Head of caudate nucleus (tissue), 42 donors: Measurements from ENCODE around the gene CRTC3.

Experiments used
- DNase-seq, 42 donors: peaks; one replicate each; pipeline versions ENCODE4 v3.0.0 to v3.0.0-alpha.2; 2020 to 2021; ENCODE audit warnings: mixed read lengths in 7 of 42
- intact Hi-C: fragments of 100-400 bp; cut with DNase I; formaldehyde crosslinking; loops from one replicate; pipeline ENCODE4 v1.15.0; 2022

Gene CRTC3

GRCh38 chr15:90581771-90582352, 52.1 kb downstream of the CRTC3 start:
- intact Hi-C loops = no loop called here
- DNase-seq = peak in 5 of 42 donors; percentile 27 to 57 (median 31)

- intact Hi-C loops = no loop called here
- DNase-seq = peak in 1 of 42 donors; percentile 6
Observed at GRCh38 chr15:90582553-90582952, 52.8 kb downstream of the CRTC3 start.

DNA sequence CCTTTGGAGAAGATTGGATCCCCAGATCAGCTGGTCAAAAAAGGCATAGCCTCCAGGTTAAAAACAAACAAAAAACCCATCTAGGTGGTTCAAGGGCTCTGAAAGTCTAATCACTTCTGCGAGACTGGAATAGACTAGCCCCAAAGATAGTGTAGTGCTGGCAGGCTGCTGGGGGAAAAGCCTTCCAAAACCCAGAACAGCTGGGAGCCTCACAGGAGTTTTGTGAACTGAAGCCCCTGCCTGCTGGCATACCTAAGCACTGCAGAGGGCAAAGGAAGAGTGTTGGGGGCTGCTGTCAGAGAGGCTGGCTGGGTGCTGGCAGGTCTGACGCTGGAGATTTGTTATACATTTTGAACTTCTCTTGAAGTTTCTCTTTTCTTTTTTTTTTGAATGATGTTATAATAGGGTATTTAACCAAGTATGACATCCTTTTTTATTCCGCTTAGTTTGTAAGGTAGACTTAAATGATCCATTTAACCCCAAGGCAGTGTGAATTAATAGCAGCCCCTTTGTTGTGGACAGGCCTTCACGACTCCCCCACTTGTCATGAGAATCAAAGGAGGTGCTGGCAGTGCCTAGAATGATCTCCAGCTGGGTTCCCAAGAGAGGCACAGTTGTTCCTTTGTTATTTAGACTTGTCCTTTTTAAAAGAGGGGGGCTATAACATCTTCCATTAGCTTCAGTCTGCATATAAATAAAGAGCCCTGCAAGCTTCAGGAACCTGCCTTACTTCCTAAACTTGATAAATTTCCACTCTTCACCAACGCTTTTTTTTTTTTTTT, 53.9 kb downstream of the CRTC3 start:
- intact Hi-C loops = no loop called here
- peak in 41 of 42 donors; percentile 36 to 95 (median 79) for DNase-seq

DNA sequence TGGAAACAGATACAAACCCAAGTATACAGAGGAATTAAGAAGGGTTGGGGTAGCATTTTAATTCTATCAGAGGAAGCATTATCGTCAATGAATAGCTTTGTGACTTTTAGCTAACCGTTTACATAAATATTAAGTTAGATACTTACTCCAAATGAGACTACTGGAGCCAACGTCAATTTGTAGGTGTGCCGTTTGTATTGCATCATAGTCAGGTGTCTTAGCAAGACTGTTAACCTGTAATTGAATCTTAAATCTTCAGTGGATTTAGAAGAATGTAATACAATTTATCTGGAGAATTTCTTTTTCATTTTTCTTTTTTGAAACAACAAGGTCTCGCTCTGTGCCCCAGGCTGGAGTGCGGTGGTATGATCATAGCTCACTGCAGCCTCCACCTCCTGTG, 55.1 kb downstream of the CRTC3 start:
- DNase-seq = peak in 1 of 42 donors; percentile 7
- intact Hi-C loops = no loop called here

GRCh38 chr15:90585863-90586262, 56.1 kb downstream of the CRTC3 start:
- peak in 1 of 42 donors; percentile 3 for DNase-seq
- intact Hi-C loops = no loop called here

GRCh38 chr15:90586948-90587347, 57.2 kb downstream of the CRTC3 start:
- intact Hi-C loops = no loop called here
- DNase-seq = peak in 2 of 42 donors; percentile 2 to 9

GRCh38 chr15:90588427-90588826, 58.7 kb downstream of the CRTC3 start:
- peak in 25 of 42 donors; percentile 31 to 82 (median 52) for DNase-seq
- intact Hi-C loops = no loop called here

GRCh38 chr15:90591524-90591923, 61.8 kb downstream of the CRTC3 start:
- peak in 3 of 42 donors; percentile 1 to 32 (median 13) for DNase-seq

GRCh38 chr15:90592131-90592881, 62.6 kb downstream of the CRTC3 start:
- intact Hi-C loops = no loop called here
- peak in 3 of 42 donors; percentile 10 to 40 (median 15) for DNase-seq

More at GRCh38 chr15:90591524-90591923, 61.8 kb downstream of the CRTC3 start:
- intact Hi-C loops = no loop called here

DNA sequence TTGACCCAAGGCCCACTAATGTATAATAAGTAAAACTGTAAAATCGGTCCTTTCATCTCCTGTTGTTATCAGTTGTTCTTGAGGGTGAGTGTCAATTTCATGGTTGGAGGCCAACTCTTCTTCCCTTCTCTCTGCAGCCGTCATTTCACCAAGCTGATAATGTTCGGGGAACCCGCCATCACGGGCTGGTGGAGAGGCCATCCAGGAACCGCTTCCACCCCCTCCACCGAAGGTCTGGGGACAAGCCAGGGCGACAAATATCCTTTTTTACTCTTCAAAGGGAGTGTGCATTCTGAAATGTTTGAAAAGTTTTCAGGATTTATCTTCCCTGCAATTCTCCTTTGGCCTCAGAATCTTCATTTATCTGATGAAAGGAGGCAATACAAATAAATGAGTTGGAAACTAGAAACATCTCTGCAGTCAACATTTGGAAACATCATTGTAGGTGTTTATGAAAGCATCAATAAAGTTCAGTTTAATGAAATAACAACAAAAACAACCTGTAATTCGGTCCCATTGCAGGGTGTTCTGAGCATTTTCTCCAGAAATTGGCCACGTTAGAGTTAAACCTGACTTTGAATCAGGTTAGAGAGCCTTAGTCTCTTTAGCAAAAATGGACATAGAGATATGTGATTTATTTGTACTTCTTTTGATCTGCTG, 63.9 kb downstream of the CRTC3 start:
- intact Hi-C loops = no loop called here
- DNase-seq = peak in 1 of 42 donors; percentile 47

DNA sequence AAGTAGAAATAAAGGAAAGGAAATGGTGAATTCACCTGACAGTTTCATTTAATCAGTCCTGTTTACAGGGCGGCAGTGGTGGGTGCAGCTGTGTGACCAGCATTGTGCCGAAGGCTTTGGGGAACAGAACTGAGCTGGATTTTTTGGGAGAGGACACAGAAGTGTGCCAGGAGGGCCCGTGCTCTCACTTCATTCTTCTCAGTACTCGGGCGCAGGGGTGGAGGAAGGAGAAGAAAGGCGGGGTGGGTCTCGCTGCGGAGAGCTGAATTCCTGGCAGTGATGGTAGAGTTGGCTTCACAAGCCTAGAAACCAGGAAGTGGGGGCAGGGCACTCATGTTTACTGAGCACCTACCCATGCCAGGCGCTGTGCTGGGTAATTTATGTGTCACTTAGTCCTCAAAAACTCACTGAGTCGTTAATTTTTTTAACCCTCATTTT, 64.6 kb downstream of the CRTC3 start:
- intact Hi-C loops = no loop called here
- DNase-seq = peak in 41 of 42 donors; percentile 46 to 89 (median 65)

GRCh38 chr15:90595763-90596155, 66.0 kb downstream of the CRTC3 start:
- DNase-seq = peak in 1 of 42 donors; percentile 44
- intact Hi-C loops = loop anchor here (5.0 kb wide), 2 partner anchors 43 to 63 kb away; no protein-coding TSS in a partner anchor

DNA sequence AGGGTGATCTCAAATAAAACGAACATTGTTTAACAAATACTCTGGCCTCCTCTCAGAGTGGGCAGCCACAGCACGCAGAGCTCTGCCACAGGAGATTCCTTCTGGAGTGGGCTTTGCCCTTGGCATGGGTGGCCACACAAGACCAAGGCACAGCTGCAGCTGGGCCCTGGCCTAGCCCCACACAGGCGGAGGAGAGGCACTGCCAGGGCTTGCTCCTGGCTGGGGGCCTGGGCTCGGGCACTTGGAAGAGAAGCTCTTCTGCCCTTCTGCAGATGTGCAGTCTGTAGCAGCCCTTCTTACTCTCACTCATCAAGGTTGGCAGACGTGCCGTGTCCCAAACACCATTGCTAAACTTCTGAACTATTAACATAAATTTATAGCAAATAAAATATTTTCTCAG, 67.2 kb downstream of the CRTC3 start:
- DNase-seq = peak; percentile 66 to 92 (median 84)
- intact Hi-C loops = loop anchor here (5.0 kb wide), 2 partner anchors 45 to 65 kb away; no protein-coding TSS in a partner anchor

GRCh38 chr15:90597577-90597976, 67.9 kb downstream of the CRTC3 start:
- DNase-seq = no peak
- intact Hi-C loops = loop anchor here (5.0 kb wide), 2 partner anchors 45 to 65 kb away; no protein-coding TSS in a partner anchor

DNA sequence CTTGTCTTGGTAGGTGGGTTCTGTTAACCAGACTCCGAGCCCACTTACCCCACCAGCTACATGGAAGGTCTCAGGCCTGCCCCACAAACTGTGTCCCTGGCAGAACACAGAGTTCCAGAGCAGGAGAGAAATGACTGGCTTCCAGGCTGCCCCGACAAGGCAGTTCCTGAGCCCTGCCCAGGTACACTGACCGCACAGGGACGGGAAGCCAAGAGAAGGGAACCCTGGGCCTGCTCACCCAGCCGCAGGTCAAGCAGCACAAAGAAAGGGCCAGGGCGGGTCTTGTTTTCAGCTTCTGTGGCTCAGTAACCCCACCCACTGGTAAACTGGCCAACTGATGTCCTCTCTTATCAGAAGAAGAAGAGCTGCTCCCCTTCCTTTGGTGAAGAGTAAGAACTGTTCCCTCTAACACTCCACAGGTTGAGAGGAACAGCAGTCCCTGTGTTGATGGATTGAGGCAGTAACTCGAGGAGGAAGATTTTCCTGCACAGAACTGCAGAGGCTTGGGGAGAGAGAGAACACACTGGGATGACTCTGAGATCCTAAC, 68.4 kb downstream of the CRTC3 start:
- DNase-seq = peak in 37 of 42 donors; percentile 35 to 87 (median 65)
- intact Hi-C loops = loop anchor here (5.0 kb wide), 2 partner anchors 46 to 66 kb away; no protein-coding TSS in a partner anchor

GRCh38 chr15:90598679-90599078, 69.0 kb downstream of the CRTC3 start:
- DNase-seq = peak in 1 of 42 donors; percentile 6
- intact Hi-C loops = loop anchor here (5.0 kb wide), 2 partner anchors 46 to 66 kb away; no protein-coding TSS in a partner anchor

- peak in 1 of 42 donors; percentile 0 for DNase-seq
- intact Hi-C loops = loop anchor here (5.0 kb wide), 2 partner anchors 47 to 67 kb away; no protein-coding TSS in a partner anchor
Observed at GRCh38 chr15:90599116-90599515, 69.4 kb downstream of the CRTC3 start.

DNA sequence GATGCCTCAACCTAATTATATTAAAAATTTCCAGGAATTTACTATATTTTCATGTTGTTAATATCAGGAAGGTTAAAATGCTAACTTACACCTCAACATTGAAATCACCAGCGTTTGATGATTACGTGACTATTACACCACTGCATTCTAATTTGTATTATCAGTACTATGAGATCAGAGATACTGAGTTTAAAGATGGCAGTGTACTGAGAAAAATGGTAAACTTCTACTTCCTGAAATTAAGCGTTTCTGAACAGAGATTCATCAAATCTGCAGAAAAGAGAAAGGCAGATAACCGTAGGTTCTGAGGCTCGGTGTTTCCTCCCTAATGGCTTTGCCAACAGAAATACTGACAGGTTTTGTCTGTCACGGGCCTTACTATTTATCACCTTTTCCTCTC, 69.9 kb downstream of the CRTC3 start:
- intact Hi-C loops = loop anchor here (5.0 to 10.0 kb wide), 3 partner anchors 47 to 275 kb away; no protein-coding TSS in a partner anchor
- DNase-seq = peak in 1 of 42 donors; percentile 1
